Activated CD4-positive, alpha-beta T cell treated with anti-CD3 and anti-CD28 coated beads, Interleukin-10, Interleukin-2, amounts not matched to agents 100 ng/mL and 50 ng/mL, durations not matched to agents 16 hours and 8 hours (primary cell): Measurements from ENCODE around the gene SLC26A1.
"Not testable (repeated sequence)": the region's sequence is repeated elsewhere in the genome, so short reads cannot be mapped to it uniquely, and the experiment has no call there.

Experiments
- DNase-seq: peaks from one replicate; pipeline ENCODE4 v3.0.0-alpha.2; 2020

Gene SLC26A1

GRCh38 chr4:951594-952468, 41.4 kb downstream of the SLC26A1 start:
- no peak for DNase-seq

DNA sequence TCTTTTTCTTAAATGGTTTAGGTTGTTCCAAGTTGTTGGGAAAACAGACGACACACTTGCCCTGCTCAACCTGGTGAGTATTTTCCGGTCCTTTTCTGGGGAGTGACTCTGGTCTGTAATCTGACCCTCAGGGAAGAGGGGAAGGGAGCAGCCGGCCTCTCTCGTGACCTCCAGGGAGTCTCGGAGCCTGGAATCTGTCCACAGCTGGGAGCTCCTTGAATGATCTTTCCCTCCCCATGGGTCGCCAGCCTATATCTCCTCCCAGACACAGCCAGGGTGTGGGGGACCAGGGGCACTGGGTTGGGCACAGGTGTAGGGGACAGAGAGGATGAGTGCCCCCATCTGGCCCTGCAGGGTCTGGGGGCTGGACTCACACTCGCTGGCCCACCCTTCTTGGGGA, 42.0 kb downstream of the SLC26A1 start:
- no peak for DNase-seq

DNA sequence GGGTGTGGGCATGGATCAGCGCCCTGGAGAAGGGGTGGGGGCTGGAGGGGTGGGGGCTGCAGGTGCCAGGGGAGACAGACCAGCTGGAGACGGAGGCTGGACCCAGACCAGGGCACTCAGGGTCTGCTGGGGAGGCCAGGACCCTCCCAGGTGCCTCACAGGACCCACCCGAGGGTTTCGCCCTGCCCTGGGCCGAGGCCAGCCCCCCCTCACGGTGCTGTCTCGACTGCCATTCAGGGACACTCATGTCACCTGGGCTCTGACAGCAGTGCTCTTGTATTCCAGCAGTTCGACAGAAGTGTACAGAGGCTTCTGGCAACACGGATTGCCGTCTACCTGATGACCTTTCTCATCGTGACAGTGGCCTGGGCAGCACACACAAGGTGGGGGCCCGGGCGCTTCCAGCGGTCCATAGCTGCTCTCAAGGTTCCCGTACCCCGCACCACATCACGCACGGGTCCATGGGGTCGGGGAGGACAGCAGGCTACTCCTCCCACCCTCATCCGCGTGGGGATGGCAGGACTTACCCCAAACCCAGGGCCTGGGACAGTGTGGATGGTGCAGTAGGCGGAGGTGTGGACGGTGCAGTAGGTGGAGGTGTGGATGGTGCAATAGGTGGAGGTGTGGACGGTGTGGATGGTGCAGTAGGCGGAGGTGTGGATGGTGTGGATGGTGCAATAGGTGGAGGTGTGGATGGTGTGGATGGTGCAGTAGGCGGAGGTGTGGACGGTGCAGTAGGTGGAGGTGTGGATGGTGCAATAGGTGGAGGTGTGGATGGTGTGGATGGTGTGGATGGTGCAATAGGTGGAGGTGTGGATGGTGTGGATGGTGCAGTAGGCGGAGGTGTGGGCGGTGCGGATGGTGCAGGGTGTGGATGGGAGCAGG, 42.8 kb downstream of the SLC26A1 start:
- no peak for DNase-seq

DNA sequence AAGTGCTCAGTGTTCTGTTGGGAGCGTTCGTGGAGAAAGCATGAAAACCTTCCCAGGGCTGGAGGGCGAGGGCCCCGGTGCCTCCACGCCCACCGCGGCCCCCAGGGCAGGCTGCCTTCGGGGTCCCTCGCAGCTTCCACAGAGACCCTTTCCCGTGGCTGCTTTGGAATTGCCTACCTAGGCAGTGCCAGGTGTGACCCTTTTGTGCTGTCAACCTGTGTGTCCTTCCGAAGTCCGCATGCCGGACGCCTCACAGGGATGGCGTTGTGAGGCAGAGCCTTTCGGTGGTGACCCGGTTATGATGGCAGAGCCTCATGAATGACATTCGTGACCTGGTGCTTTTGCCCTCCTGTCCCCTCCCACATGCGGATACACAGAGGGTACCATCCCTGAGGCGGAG, 43.5 kb downstream of the SLC26A1 start:
- no peak for DNase-seq

DNA sequence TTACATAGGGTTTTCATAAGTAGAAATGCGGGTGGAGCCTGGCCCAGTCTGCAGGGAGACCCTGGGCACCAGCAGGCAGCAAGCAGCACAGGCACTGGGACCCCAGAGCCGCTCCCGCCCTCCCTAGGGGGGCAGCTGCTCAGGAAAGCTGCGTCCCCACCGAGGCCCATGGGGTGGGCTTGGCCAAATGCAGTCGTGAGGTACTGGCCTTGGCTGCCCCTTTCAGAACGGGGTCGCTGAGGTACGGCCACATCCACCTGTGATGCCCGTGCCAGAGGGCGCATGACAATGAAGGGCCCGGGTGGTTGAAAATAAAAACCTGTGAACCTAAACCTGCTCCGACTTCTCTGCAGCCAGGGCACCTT, 44.3 kb downstream of the SLC26A1 start:
- no peak for DNase-seq

GRCh38 chr4:948101-948935, 44.9 kb downstream of the SLC26A1 start:
- no peak for DNase-seq

GRCh38 chr4:947491-947971, 45.7 kb downstream of the SLC26A1 start:
- DNase-seq: no peak

- no peak for DNase-seq
These were observed 46.4 kb downstream of the SLC26A1 start for GRCh38 chr4:946517-947471.

DNA sequence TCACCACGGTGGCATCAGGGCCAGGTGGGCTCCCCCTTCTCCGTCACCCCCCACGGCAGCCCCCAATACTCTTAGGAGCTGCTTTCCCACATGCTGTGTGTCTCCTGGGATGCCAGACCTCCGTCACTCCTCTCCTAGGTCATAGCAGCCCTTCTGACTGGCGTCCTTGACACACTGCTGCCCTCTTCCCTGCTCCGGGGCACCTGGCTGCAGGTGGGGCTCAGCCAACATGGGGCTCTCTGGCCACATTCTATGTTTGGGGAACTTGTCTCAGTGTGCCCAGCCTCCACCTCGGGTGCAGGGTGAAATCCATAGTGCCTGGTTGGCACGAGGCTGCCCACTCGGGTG, 47.1 kb downstream of the SLC26A1 start:
- DNase-seq: no peak

DNA sequence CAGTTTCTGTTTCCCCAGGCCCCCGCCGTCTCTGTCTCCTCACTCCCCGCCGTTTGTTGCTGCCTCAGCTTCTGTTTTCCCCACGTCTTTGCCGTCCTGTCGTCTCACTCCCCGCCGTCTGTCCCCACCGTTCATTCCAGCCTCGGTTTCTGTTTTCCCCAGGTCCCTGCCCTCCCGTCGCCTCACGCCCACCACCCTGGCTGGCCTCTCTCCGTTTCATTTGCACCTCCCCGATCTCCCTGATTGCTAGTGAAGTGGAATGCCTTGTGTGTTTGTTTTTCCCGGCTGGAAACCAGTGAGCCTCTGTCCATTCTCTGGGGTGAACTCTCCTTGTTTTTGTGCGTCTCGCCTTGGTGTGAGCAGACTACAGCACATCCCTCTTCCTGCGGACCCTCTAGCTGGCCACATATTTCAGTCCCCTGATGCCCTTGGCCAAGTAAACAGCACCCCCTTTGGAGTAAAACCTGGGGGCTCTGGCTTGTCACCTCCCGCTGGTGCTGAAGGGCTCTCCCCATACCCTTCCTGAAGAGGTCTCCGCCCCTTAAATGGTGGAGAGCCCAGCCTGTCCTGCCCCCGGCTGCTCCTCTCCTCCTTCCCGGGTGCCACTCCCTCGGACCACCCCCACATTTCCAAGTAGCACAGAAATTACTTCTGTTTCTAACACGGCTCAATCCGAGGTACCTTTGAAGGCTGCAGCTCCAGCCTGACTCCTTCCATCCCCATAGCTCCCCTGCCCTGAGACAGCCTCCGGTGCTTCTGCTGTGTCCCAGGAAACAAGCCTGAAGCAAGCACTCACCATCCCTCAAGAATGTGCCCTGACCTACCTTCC, 47.7 kb downstream of the SLC26A1 start:
- no peak for DNase-seq

GRCh38 chr4:939508-939907, 53.7 kb downstream of the SLC26A1 start:
- not testable (repeated sequence) for DNase-seq
